AG04450 (cell line): ENCODE results near the gene CNP. TPM values are rescaled to one million over a fixed set of nuclear protein-coding genes. Genes with fewer than 3 reads are reported as not detected.

Experiments used
- CTCF ChIA-PET: fragments of 300-600, 350-600 bp; formaldehyde crosslinking; extraction: SDS; loops from one replicate; lab custom pipeline; 2022; ENCODE audit warnings: antibody characterized with exemption, inconsistent platforms; lab: Charles Lee
- POLR2A ChIA-PET: fragments of 350-600 bp; formaldehyde crosslinking; extraction: SDS; loops from one replicate; lab custom pipeline; 2021; ENCODE audit warnings: antibody characterized with exemption, inconsistent platforms; lab: Yijun Ruan, JAX
- DNase-seq: peaks from one replicate; pipeline ENCODE4 v3.0.0-alpha.2; 2011; ENCODE audit warnings: low read depth, low spot score
- H3K27ac ChIP-seq: one replicate; pipeline ENCODE4 v1.5.1; 2012; ENCODE audit warnings: low read depth, low read length, control low read depth
- H3K27me3 ChIP-seq: one replicate; pipeline ENCODE4 v1.6.0; 2012; ENCODE audit warnings: low read length; ENCODE audit not compliant: control insufficient read depth, insufficient read depth
- H3K4me3 ChIP-seq: 2 replicates; pipeline ENCODE4 v1.5.1; 2011; ENCODE audit warnings: mild to moderate bottlenecking, low read depth, low read length, control low read depth
- H3K9me3 ChIP-seq: 2 replicates; pipeline ENCODE4 v1.5.1; 2012; ENCODE audit warnings: low read length; ENCODE audit not compliant: control insufficient read depth, insufficient read depth
- polyA plus RNA-seq: library from polyadenylated mRNA; depleted of rRNA; stranded (reverse); fragments of >200 nt; gene quantifications from 2 replicates; pipeline ENCODE4 v1.2.3, GENCODE V29; 2011
- TF ChIP-seq, protein P1 (sequence below): IDR thresholded peaks from 2 replicates; pipeline ENCODE4 v1.5.1; 2011; ENCODE audit warnings: low read depth, low read length, control low read depth, inconsistent platforms

The CNP gene
- polyA plus RNA-seq, 1 experiment: 53.0 TPM

DNA sequence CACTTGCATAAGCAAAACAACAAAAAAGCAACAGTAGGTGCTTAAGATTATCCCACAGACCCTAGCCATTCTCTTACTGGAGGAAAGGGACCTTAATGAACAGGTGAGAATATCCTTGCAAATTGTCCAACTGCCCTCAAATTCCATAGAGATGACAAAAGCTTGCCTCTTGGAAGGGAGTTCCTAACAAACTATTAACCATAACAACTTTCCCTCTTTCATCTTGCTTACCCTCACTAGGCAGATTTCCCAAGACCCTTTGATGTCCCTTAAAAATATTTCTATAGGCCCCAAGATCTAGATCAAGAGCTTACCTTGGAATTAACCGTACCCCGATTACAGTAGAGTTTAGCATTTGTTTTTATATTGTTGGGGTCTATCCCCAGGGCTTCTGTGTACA lies 21.8 kb downstream of the CNP start:
- no peaks in the 10 kb centered on the region for H3K27me3 ChIP-seq
- no peak for DNase-seq
- CTCF ChIA-PET: no interaction called here
- POLR2A ChIA-PET: no interaction called here
- H3K27ac ChIP-seq: no peak overlapping the region
- H3K9me3 ChIP-seq: no peaks in the 10 kb centered on the region
- TF ChIP-seq, protein P1, sequence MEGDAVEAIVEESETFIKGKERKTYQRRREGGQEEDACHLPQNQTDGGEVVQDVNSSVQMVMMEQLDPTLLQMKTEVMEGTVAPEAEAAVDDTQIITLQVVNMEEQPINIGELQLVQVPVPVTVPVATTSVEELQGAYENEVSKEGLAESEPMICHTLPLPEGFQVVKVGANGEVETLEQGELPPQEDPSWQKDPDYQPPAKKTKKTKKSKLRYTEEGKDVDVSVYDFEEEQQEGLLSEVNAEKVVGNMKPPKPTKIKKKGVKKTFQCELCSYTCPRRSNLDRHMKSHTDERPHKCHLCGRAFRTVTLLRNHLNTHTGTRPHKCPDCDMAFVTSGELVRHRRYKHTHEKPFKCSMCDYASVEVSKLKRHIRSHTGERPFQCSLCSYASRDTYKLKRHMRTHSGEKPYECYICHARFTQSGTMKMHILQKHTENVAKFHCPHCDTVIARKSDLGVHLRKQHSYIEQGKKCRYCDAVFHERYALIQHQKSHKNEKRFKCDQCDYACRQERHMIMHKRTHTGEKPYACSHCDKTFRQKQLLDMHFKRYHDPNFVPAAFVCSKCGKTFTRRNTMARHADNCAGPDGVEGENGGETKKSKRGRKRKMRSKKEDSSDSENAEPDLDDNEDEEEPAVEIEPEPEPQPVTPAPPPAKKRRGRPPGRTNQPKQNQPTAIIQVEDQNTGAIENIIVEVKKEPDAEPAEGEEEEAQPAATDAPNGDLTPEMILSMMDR: no peak
- no peak overlapping the region for H3K4me3 ChIP-seq

DNA sequence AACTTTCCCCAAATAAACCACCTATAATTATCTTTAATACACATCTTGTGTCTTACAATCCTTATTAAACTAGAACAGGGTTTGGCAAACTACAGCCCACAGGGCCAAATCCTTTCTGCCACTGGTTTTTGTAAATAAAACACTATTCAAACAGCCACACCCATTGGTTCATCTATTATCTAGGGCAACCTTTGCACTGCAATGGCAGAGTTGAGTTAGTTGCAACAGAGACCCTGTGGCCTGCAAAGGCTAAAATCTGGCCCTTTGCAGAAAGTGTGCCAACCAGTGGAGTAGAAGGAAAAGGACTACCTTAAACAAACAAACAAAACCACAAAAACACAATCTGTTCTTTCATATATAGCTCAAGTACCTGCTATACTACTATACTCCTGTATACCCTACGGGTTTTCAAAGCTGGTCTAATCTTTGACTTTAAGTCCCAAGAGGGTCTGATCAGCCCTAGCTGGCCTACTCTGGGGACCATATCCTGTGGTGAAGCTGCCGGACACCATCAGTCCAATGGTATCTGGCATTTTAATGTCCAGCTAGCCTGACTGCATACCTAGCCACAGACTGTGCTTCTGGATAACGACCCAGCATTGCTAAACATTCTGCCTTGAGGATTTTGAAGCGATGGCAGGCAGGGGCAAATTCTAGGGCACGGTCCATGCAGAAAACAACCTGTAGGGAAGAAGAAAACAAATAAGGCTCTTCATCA lies 23.3 kb downstream of the CNP start:
- Histone ChIP-seq H3K27ac (no peak overlapping the region), H3K4me3 (no peak overlapping the region), H3K9me3 (no peaks in the 10 kb centered on the region), H3K27me3 (no peaks in the 10 kb centered on the region)
- TF ChIP-seq, protein P1: no peak
- CTCF ChIA-PET: interaction anchor here (1.5 kb wide), 1 partner anchor 30 kb away, joined by 7 read pairs; the partner anchor contains the start of gene NKIRAS2
- no peak for DNase-seq
- POLR2A ChIA-PET: no interaction called here

DNA sequence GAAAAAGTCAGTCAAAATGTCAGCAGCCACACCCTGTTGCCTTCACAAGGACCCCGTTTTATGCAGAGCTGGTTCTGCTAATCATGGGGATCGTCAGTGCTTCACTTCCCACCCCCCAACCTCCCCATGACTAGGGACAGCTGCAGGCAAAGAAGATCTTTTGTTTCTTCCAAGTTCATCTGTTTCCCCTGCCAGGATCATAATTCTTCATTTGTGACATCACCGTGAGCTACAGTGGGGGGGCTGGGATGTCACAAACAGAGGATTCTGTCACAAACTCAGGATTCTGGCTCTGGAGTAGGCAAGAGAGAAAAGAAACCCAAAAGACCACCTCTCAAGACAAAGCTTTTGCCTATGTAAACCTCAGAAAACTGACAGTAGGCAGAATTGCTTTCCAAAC lies 26.0 kb downstream of the CNP start:
- no peak overlapping the region for H3K4me3 ChIP-seq
- CTCF ChIA-PET: interaction anchor here (0.6 to 0.7 kb wide), 2 partner anchors 29 to 159 kb away, joined by 3 to 4 read pairs; no protein-coding TSS in a partner anchor
- H3K27me3 ChIP-seq: no peaks in the 10 kb centered on the region
- no peak overlapping the region for H3K27ac ChIP-seq
- H3K9me3 ChIP-seq: no peaks in the 10 kb centered on the region
- TF ChIP-seq, protein P1: no peak
- DNase-seq: no peak
- POLR2A ChIA-PET: no interaction called here

DNA sequence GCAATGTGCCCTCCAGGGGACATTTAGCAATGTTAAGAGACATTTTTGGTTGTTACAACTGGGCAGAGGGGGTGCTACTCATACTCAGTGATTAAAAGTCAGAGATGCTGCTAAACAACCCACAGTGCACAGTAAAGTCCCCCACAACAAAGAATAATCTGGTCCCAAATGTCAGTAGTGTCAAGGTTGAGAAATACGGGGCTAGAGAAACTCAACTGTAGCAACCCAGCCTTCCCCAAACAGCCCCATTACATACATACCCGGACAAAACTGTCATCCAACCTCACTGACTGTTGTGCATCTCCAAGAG lies 30.2 kb downstream of the CNP start:
- CTCF ChIA-PET: no interaction called here
- Histone ChIP-seq H3K27me3 (no peaks in the 10 kb centered on the region), H3K27ac (no peak overlapping the region), H3K9me3 (no peaks in the 10 kb centered on the region), H3K4me3 (no peak overlapping the region)
- DNase-seq: no peak
- TF ChIP-seq, protein P1: no peak
- POLR2A ChIA-PET: interaction anchor here (1.0 kb wide), 1 partner anchor 9 kb away, joined by 4 read pairs; no protein-coding TSS in a partner anchor

DNA sequence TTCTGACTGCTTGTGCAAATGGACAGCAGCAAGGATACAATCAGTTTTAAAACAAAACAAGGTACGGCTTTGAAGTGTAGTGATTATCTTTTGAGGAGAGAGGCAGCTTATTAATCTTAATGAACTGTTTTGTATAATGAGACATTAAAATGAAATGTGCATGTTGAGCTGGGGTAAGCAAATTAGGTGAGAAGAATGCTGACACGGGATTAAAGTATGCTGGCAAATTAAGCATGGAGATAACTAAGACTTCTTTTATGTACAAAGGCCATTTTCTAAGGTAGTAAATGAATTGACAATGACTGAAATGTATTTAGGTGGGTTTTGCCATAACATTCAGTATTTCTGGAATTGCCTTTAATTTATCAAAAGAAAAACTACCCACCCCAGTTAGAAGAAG lies 31.9 kb downstream of the CNP start:
- TF ChIP-seq, protein P1: no peak
- CTCF ChIA-PET: no interaction called here
- no peak overlapping the region for H3K27ac ChIP-seq
- no peaks in the 10 kb centered on the region for H3K9me3 ChIP-seq
- POLR2A ChIA-PET: no interaction called here
- H3K27me3 ChIP-seq: no peaks in the 10 kb centered on the region
- no peak for DNase-seq
- no peak overlapping the region for H3K4me3 ChIP-seq
